HEK293 (cell line): Measurements from ENCODE around the gene NOX3.

Source experiments
- CTCF ChIA-PET: fragments of 350-600 bp; formaldehyde crosslinking; extraction: SDS; loops from one replicate; lab custom pipeline; 2021; ENCODE audit warnings: antibody characterized with exemption; lab: Yijun Ruan, JAX
- POLR2A ChIA-PET: fragments of 300-600 bp; formaldehyde crosslinking; extraction: SDS; loops from one replicate; lab custom pipeline; 2020; ENCODE audit warnings: antibody characterized with exemption, inconsistent platforms; lab: Yijun Ruan, JAX
- H3K27ac ChIP-seq: fragments of 200-500 bp; sonication (Bioruptor generic); 2 replicates; pipeline ENCODE4 v1.5.1; 2014; ENCODE audit warnings: low read depth, low read length, control low read depth, inconsistent platforms; ENCODE audit errors: extremely low read depth
- H3K36me3 ChIP-seq, 2 experiments: fragments of 200-500 bp in 1 of 2; sonication (Bioruptor generic) in 1 of 2; 1 replicate in 1 of 2; 2 replicates in 1 of 2; pipeline ENCODE4 v1.5.1; 2014 to 2017; ENCODE audit warnings: inconsistent platforms in 2 of 2, low read length in 2 of 2; ENCODE audit not compliant: control insufficient read depth in 2 of 2, insufficient read depth in 1 of 2
- H3K4me1 ChIP-seq: fragments of 200-500 bp; sonication (Bioruptor generic); 2 replicates; pipeline ENCODE4 v1.5.1; 2014; ENCODE audit warnings: mild to moderate bottlenecking, low read length, inconsistent platforms; ENCODE audit not compliant: control insufficient read depth, insufficient read depth
- H3K4me3 ChIP-seq: 2 replicates; pipeline ENCODE4 v1.5.1; 2011; ENCODE audit warnings: low read depth, mild to moderate bottlenecking, control low read depth, low read length, moderate library complexity
- H3K9me3 ChIP-seq: fragments of 200-500 bp; sonication (Bioruptor generic); 2 replicates; pipeline ENCODE4 v1.5.1; 2014; ENCODE audit warnings: low read depth, low read length, inconsistent platforms; ENCODE audit not compliant: control insufficient read depth, insufficient read depth
- BCL11B ChIP-seq: fragments of 450-650 bp; formaldehyde crosslinking; IDR thresholded peaks from 2 replicates; pipeline ENCODE4 v1.5.1; 2016; ENCODE audit warnings: low read depth, missing biosample characterization, missing genetic modification characterization
- HOXA7 ChIP-seq: sonication (generic); formaldehyde crosslinking; IDR thresholded peaks from 2 replicates; pipeline ENCODE4 v1.8.1; 2022; ENCODE audit warnings: missing genetic modification reagents, borderline replicate concordance
- KLF16 ChIP-seq: fragments of 450-650 bp; formaldehyde crosslinking; IDR thresholded peaks from 2 replicates; pipeline ENCODE4 v1.5.1; 2017; ENCODE audit warnings: missing biosample characterization, missing genetic modification characterization
- PRDM2 ChIP-seq: fragments of 450-650 bp; formaldehyde crosslinking; IDR thresholded peaks from 2 replicates; pipeline ENCODE4 v1.5.1; 2016; ENCODE audit warnings: missing biosample characterization, missing genetic modification characterization, borderline replicate concordance
- WT1 ChIP-seq: fragments of 450-650 bp; formaldehyde crosslinking; IDR thresholded peaks from 2 replicates; pipeline ENCODE4 v1.5.1; 2016; ENCODE audit warnings: missing biosample characterization, missing genetic modification characterization
- ZBTB20 ChIP-seq: fragments of 450-650 bp; formaldehyde crosslinking; IDR thresholded peaks from 2 replicates; pipeline ENCODE4 v1.5.1; 2016; ENCODE audit warnings: missing biosample characterization, missing genetic modification characterization
- ZNF140 ChIP-seq: fragments of 450-650 bp; formaldehyde crosslinking; IDR thresholded peaks from 2 replicates; pipeline ENCODE4 v1.5.1; 2016; ENCODE audit warnings: missing biosample characterization, missing genetic modification characterization
- ZNF19 ChIP-seq: fragments of 450-650 bp; formaldehyde crosslinking; IDR thresholded peaks from 2 replicates; pipeline ENCODE4; 2016; ENCODE audit warnings: missing biosample characterization, missing genetic modification characterization, low read depth
- ZNF211 ChIP-seq: fragments of 450-650 bp; formaldehyde crosslinking; IDR thresholded peaks from 2 replicates; pipeline ENCODE4 v1.5.1; 2016; ENCODE audit warnings: low read depth, missing biosample characterization, missing genetic modification characterization
- ZNF23 ChIP-seq: fragments of 450-650 bp; formaldehyde crosslinking; IDR thresholded peaks from 2 replicates; pipeline ENCODE4 v1.5.1; 2016; ENCODE audit warnings: missing biosample characterization, missing genetic modification characterization, borderline replicate concordance
- ZNF426 ChIP-seq: fragments of 450-650 bp; formaldehyde crosslinking; IDR thresholded peaks from 2 replicates; pipeline ENCODE4 v1.5.1; 2017; ENCODE audit warnings: missing biosample characterization, missing genetic modification characterization, mild to moderate bottlenecking, inconsistent platforms, moderate library complexity
- ZNF48 ChIP-seq: fragments of 450-650 bp; formaldehyde crosslinking; IDR thresholded peaks from 2 replicates; pipeline ENCODE4 v1.5.1; 2016; ENCODE audit warnings: missing biosample characterization, missing genetic modification characterization
- ZNF529 ChIP-seq: fragments of 450-650 bp; formaldehyde crosslinking; IDR thresholded peaks from 2 replicates; pipeline ENCODE4 v1.5.1; 2017; ENCODE audit warnings: missing genetic modification characterization, missing biosample characterization; ENCODE audit not compliant: insufficient replicate concordance
- ZNF585B ChIP-seq: fragments of 450-650 bp; formaldehyde crosslinking; IDR thresholded peaks from 2 replicates; pipeline ENCODE4 v1.5.1; 2016; ENCODE audit warnings: missing biosample characterization, missing genetic modification characterization
- ZNF623 ChIP-seq: fragments of 450-650 bp; formaldehyde crosslinking; IDR thresholded peaks from 2 replicates; pipeline ENCODE4 v1.5.1; 2016; ENCODE audit warnings: missing biosample characterization, missing genetic modification characterization
- ZNF707 ChIP-seq: fragments of 450-650 bp; formaldehyde crosslinking; IDR thresholded peaks from 2 replicates; pipeline ENCODE4 v1.5.1; 2016; ENCODE audit warnings: missing biosample characterization, missing genetic modification characterization
- ZNF747 ChIP-seq: fragments of 450-650 bp; formaldehyde crosslinking; IDR thresholded peaks from 2 replicates; pipeline ENCODE4 v1.5.1; 2016; ENCODE audit warnings: missing biosample characterization, missing genetic modification characterization
- TF ChIP-seq, protein P1 (sequence below): fragments of 450-650 bp; formaldehyde crosslinking; IDR thresholded peaks from 2 replicates; pipeline ENCODE4; 2016; ENCODE audit warnings: missing biosample characterization, missing genetic modification characterization

Gene NOX3

GRCh38 chr6:155487371-155488130 lies 31.9 kb upstream of the NOX3 start:
- no peak overlapping the region for H3K27ac ChIP-seq
- TF ChIP-seq, protein P1, sequence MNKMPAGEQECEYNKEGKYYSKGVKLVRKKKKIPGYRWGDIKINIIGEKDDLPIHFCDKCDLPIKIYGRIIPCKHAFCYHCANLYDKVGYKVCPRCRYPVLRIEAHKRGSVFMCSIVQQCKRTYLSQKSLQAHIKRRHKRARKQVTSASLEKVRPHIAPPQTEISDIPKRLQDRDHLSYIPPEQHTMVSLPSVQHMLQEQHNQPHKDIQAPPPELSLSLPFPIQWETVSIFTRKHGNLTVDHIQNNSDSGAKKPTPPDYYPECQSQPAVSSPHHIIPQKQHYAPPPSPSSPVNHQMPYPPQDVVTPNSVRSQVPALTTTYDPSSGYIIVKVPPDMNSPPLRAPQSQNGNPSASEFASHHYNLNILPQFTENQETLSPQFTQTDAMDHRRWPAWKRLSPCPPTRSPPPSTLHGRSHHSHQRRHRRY (tag by site-specific recombination) = no peak
- TF ChIP-seq WT1 (no peak), ZNF48 (tag by site-specific recombination) (no peak), ZNF19 (tag by site-specific recombination) (no peak), BCL11B (tag by site-specific recombination) (no peak), ZNF140 (tag by site-specific recombination) (no peak), ZNF211 (tag by site-specific recombination) (no peak), ZNF23 (tag by site-specific recombination) (no peak), HOXA7 (CRISPR knock-in tag) (no peak), ZNF623 (tag by site-specific recombination) (no peak), ZNF707 (tag by site-specific recombination) (no peak)
- TF ChIP-seq, all 188 proteins: peak for 0
- no peaks in the 10 kb centered on the region for H3K9me3 ChIP-seq
- POLR2A ChIA-PET = no interaction called here
- no peaks in the 10 kb centered on the region for H3K36me3 ChIP-seq
- H3K4me1 ChIP-seq = no peaks in the 10 kb centered on the region
- no peak overlapping the region for H3K4me3 ChIP-seq
- CTCF ChIA-PET = no interaction called here

DNA sequence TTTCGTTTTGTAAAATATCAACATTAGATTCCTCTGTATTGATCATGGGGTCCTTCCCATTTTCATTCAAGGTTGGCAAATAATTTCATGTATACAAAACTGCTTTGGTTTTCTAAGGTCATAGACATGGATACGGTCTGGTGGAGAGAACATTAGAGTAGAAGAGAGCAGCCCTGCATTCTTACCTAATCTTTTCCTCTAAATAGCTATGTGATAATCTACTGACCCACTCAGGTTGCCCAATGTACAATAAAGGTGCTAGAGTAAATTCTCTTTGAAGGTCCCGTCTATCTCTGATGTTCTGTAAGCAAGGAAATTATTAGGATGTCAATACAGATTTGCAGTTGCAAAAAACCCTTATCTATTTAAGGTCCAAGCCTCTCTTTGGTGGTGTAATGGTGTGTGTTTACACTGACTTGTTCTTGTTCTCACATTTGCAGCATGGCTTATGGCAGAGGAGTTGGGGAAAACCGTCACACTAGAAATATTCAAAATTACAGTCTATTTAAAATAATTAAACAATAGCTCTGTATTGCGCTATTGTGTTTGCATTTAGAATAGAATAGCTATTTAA lies 31.2 kb upstream of the NOX3 start:
- TF ChIP-seq PRDM2 (no peak), ZNF623 (tag by site-specific recombination) (no peak)
- Histone ChIP-seq H3K27ac (no peak overlapping the region), H3K4me3 (no peak overlapping the region), H3K9me3 (no peaks in the 10 kb centered on the region), H3K36me3 (no peaks in the 10 kb centered on the region), H3K4me1 (no peaks in the 10 kb centered on the region)
- ChIA-PET CTCF (no interaction called here), POLR2A (no interaction called here)

GRCh38 chr6:155485756-155486155 lies 30.1 kb upstream of the NOX3 start:
- POLR2A ChIA-PET = no interaction called here
- H3K9me3 ChIP-seq = no peaks in the 10 kb centered on the region
- no peaks in the 10 kb centered on the region for H3K36me3 ChIP-seq
- H3K27ac ChIP-seq = no peak overlapping the region
- no peak for TF ChIP-seq ZNF585B (tag by site-specific recombination)
- no peak for TF ChIP-seq KLF16 (tag by site-specific recombination)
- TF ChIP-seq ZNF426 (tag by site-specific recombination) = no peak
- TF ChIP-seq ZNF747 (tag by site-specific recombination) = no peak
- TF ChIP-seq ZNF529 (tag by site-specific recombination) = no peak
- no peak for TF ChIP-seq ZBTB20 (tag by site-specific recombination)
- CTCF ChIA-PET = no interaction called here
- H3K4me3 ChIP-seq = no peak overlapping the region
- H3K4me1 ChIP-seq = no peaks in the 10 kb centered on the region
